Measurements from ENCODE around the gene BTN3A1.
A peak's percentile ranks its signal among the peaks of the same experiment; 100 is the strongest.

The BTN3A1 gene

DNA sequence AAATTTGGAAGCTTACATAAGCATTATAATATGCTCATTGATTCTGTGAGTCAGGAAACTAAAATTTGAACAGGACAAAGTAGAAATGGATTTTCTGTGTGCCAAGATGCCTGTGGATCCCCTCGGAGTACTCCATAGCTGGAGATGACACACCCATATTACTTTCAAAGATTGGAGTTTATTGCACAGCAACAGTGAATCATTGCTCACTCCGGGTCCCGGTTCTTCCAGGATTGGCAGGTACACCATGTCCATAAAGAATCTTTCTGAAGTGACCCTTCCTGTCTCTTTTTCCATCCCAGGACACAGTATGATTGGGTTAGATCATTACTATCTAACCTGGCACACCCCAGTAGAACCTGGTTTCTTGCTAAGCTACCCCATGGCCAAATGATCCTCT is 21.8 kb upstream of the BTN3A1 start:
- DNase-seq = no peak

DNA sequence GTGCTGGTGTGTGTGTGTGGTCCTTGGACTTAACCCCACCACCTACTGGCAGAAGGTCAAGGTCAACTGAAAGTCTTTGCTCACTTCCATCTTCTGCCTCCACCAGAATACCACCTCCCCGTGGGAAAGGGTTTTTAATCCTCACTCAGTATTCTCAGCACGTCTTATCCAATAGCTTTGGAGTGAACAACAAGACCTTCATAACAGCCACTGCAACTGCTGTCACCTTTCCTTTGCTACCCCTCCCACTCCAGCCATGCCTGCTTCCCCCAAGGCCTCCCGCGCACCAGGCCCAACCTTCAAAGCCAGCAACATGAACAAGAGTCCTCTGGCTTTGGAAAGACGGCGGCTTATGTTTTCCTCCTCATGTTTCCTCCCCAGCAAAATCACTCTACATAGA is 20.0 kb upstream of the BTN3A1 start:
- no peak for DNase-seq

DNA sequence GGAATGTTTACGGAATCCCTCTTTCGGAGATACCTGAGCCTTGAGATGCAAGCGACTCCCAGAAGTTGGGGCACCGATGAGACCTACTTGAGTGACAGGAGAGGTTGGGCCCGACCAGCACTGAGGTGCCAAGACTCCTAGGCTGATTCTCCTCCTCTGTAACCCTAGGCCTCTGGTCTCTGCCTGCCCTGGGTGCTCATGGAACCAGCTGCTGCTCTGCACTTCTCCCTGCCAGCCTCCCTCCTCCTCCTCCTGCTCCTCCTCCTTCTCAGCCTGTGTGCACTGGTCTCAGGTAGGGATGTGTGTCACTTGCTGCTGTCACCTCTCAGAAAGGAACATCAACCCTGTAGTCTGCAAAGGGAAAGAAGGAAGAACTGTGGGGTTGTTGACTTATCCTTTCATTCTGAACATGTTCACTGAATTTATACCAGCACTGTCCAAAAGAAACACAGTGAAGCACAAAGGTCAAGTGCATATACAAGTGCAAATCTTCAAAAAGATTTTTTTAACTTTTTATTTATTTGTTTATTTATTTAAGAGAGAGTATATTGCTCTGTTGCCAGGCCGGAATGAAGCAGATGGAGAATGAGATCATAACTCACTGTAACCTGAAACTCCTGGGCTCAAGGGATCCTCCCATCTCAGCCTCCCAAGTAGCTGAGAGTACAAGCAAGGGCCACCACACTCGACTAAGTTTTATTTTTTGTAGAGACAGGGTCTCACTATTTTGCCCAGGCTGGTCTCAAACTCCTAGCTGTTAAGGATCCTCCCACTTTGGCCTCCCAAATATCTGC is 18.3 kb upstream of the BTN3A1 start:
- peak; percentile 36 for DNase-seq

DNA sequence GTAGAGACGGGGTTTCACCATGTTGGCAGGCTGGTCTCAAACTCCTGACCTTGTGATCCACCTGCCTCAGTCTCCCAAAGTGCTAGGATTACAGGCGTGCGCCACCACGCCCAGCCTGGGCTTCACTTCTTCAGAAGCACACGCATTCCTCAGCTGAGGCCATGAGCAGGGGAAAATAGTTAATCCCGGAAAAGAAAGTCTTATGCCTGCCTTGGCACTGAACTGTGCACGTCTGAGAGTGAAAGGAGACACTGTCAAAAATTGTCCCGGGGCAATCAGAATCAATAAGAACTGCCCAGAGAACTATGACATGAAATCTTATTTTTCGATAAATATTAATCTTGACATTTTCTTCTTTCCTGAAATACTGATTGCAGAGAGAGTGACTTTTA is 16.3 kb upstream of the BTN3A1 start:
- no peak for DNase-seq

DNA sequence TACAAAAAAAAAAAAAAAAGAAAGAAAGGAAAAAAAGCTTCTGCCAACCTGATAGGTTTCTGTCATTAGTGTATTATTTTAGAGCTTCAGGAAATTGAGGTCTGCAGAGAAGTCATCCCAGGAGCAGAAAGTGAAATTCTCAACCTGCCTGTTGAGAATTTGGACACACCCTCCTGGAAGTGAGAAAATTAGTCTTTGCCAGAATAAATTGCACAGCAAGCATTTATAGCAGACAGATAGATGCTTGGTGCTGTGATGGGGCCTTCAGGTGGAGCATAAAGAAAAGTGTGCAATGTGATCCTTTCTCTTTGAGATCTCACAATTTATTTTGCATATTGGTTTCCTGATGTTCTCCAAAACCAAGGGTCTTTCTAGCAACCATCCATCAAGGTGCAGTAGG is 14.5 kb upstream of the BTN3A1 start:
- no peak for DNase-seq

DNA sequence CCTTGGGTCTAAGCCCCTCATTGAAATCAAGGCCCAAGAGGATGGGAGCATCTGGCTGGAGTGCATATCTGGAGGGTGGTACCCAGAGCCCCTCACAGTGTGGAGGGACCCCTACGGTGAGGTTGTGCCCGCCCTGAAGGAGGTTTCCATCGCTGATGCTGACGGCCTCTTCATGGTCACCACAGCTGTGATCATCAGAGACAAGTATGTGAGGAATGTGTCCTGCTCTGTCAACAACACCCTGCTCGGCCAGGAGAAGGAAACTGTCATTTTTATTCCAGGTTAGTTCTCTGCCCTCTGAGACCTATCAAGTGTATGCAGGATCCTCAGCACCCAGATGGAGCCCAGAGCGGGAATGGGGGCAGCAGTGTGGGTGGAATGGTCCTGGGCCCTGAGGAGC is 14.1 kb upstream of the BTN3A1 start:
- no peak for DNase-seq

DNA sequence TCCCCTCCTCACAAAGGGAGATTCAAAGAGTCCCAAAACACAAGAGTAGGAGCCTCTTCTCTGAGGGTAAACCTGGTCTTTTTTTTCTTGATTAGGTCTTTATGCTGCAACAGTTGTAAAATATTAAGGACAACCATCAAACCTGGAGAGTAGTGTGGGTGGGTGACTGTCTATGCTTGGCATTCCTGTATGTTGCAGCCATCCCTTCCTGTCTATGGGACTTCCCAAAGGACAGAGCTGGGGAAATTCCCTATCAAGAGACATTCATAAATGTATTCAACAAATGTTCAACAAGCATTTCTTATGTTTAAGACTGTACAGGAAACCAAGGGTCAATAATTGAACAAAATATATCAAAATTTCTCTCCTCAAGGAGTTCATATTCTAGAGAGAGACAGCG is 13.6 kb upstream of the BTN3A1 start:
- no peak for DNase-seq

DNA sequence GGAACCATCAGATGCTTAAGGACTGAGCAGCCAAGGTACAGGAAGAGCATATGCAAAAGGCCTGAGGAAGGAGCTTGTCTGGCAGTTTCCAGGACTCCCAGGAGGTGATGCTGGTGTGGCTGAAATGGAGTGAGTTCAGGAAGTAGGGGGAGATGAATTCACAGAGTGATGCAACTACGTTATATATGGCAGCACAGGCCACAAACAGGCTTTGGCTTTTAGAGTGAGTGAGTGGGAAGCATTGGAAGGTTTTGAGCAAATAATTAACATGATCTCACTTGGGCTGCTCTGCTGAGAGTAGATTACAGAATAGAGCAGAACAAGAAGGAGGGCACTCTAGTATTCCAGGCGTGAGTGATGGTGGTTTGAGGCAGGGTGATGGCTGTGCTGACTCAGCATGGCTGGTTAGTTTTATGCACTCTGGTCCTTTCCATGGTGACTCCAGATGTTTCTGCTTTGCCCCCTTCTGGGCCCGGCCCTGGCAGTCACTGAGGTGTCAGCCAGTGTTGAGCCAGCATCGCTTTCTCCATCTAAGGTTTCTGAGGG is 12.7 kb upstream of the BTN3A1 start:
- DNase-seq = no peak

DNA sequence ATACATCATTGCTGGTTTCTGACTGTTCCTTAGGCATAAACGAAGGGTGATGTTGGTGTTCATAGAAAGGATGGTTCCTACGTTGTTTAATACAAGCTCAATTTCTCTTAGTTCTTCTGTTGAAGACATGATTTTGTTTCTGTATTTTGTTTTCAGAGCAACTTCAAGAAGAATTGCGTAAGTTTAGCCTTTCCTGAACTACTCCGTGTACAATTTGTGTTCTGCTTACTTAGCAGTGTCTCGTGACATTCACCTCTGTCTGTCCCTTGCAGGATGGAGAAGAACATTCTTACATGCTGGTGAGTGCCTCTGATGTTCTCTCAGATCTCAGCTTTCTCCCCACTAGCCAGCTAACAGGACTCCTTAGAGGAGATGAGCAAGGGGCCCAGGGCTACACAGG is 11.5 kb upstream of the BTN3A1 start:
- DNase-seq = no peak

DNA sequence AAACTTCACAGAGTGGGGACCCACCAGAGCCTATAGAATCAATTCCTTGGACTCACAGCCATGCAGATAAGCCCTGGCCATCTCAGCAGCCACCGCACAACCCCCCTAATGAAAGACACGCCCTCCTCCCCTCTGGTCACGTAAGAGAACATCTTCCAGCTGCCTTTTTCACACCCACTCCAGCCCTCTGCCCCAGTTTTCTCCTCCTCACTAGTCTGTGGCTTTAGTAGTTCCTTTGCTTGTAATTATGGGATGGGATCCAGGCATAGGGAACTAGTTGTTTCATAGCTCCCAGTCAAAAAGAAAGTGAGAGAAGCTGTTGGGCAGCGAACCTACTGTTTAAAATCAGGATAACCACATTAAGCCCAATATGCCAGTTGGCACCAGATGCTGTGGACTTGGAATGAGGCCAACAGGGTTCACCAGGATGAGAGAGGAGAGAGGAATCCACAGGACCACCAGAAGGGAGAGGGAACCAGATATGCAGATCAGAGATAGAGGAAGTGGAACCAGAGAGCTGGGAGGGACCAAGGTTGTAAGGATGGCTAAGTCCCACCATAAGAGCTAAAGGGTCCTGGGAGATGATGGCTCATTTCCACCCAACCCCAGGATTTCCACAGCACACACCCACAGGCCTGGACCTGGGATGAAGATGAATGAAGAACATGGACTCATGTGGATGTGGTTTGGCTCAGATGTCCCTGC is 9.0 kb upstream of the BTN3A1 start:
- no peak for DNase-seq

DNA sequence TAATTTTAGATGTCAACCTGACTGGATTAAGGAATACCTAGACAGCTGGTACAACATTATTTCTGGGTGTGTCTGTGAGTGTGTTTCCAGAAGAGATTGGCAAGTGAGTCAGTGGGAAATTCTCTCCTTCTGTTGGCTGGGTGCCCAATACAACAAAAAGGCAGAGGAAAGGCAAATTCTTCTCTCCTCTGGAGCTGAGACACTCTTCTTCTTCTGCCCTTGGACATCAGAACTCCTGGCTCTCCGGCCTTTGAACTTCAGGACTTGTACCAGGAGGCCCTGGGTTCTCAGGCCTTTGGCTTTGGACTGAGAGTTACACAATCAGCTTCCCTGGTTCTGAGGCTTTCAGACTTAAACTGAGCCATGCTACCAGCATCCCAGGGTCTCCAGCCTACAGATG is 7.8 kb upstream of the BTN3A1 start:
- peak; percentile 82 for DNase-seq

DNA sequence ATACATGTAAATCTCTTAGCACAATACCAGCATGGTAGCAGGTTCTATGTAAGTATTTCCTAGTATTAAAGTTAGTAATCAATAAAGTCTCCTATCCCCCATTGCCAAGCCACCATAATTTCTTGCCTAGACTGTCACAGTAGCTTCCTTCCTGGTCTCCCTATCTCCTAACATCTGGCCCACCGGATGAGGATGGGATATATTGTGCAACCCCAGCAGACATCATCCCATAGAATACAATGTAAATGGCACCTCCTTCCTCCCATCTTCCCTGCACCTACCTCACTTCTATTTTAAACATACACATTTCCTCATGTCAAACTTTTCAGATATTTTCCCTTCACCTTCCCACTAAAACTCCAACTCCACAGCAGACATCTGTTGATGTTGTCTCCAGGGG is 3.5 kb upstream of the BTN3A1 start:
- DNase-seq = no peak

DNA sequence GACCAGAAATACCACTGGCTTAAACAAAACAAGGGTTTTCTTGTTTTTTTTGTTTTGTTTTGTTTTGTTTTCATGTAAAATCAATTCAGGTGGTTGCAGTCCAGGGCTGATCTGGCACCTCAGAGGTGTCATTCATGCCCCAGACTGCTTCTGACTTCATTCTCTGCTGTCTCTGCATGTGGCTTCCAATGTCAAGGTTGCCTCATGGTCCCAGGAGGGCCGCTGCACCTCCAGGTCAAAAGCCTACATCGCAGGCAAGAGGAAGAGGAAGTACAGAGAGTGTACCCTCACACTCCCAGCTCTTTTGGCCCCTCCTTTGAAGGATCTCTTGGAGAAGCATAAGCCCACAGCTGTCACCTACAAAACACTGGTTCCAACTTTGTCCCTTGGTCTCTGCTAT is 1.4 kb upstream of the BTN3A1 start:
- no peak for DNase-seq

DNA sequence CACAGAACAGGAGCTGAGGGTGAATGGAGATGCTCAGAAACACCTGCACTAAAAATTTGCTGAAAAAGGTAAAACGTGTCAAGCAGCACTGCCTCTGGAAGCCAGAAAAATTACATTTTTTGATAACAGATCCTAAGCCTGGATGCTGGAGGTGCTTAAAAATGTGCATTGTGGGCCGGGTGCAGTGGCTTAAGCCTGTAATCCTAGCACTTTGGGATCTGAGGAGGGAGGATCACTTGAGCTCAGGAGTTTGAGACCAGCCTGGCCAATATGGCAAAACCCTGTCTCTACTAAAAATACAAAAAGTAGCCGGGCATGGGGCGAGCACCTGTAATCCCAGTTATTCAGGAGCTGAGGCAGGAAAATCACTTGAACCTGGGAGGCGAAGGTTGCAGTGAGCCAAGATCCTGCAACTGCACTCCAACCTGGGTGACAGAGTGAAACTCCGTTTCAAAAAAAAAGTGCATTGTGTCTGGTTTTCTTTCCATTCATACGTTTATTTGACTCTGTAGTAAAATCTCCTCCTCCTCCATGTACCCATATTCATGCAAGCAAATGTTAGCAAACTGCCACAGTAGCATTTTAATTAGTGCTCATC is 587 bp upstream of the BTN3A1 start:
- no peak for DNase-seq

DNA sequence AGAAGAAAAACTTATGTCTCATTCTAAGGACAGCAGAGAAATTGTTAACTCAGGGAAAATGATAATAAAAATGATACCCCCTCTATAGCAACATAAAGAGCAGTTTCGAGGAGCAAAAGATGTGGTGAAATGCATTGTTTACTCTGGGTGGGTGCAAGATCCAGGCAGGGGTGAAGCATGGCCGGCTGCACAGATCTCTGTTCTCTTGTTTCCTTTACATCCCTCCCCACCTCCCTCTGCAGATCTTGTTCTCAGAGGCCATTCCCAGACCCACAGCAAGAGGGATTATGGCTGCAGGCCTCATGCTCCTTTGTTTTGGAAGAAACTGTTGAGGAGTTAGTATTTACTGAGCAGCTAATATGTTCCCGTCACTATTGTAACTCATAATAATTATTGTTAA is 1.8 kb downstream of the BTN3A1 start:
- DNase-seq = no peak

DNA sequence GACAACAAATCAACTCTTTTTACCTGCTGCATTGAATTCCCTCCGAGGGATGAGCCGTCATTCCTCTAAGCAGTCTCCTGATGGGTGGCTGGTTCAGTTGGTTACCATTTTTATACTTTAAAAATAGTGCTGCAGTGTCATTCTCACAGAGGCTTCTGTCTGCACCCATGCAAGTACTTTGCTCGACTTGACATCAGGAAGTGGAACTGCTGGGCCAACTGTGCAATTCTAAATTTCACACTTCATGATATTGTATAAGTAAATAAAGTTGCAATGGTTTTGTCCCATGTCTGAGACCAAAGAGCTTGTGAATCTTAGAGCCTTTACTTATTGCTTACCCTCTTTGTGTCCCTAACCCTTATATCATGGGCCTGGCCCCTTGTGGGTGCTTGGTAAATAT is 2.5 kb downstream of the BTN3A1 start:
- DNase-seq = no peak

DNA sequence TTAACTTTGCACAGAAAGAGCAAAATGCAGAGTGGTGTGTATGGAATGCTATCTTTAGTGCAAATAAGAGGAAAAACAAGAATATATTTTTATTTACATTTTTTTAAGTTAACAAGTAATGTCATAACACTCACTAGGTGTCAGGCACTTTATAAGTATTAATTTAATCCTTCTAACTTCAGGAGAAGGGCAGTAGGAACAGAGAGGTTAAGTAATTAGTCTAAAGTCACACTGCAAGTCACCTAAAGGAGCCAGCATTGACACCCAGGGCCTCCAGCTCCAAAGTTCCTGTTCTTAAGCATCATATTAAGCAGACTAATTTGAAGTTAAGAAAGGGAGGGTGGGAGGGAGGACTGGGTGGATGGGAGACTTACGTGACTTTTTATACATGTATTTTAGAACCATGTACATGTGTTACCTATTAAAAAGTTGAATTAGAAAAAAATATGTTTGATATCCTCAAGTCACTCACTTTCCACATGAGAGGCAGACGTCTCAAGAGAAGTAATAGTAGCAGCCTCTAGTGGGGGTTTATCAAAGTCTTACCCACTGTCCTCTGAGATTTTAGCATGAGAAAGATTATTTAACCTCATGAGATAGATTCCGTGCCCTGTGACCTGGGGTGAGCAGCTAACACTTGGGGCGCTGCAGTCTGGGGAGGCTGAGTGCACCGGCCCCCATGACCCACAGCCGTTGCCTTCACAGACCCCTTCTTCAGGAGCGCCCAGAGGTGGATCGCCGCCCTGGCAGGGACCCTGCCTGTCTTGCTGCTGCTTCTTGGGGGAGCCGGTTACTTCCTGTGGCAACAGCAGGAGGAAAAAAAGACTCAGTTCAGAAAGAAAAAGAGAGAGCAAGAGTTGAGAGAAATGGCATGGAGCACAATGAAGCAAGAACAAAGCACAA is 7.0 kb downstream of the BTN3A1 start:
- no peak for DNase-seq

DNA sequence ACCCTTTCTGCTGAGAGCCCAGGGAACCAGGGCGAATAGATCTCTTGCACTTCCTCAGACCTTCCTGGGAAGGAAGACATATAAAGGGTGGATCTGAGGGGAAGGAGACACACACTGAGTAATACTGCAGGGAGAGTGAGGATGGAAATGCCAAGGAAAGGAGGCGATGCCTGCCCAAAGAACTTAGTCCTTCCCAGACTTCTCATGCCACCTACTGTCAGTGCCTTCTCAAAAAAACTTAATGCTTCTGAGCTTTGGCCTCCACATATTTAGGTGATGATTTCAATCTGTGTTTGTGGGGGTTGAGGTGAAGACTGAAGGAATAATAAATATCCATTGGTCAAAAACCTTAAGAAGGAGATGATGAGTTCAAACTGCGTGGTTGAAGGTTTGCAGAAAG is 9.7 kb downstream of the BTN3A1 start:
- peak; percentile 45 for DNase-seq

DNA sequence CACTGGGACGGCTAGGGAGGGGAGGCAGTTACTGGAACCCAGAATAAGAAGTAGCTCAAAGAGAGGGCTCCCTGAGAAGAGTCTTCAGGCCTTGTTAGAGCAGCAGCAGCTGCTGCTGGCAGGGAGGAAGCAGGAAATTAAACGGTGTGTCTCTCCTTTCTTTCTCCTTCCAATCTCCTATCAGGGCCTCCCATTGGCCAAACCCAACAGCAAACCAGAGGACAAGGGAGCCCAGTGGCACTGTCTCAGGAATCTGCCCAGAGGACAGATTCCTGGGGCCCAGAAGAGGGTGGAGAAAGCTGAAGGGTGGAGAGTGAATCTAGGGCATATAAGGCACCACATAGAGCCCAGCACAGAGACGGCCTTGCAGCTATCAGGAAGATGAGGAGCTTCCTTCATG is 10.2 kb downstream of the BTN3A1 start:
- DNase-seq = no peak

DNA sequence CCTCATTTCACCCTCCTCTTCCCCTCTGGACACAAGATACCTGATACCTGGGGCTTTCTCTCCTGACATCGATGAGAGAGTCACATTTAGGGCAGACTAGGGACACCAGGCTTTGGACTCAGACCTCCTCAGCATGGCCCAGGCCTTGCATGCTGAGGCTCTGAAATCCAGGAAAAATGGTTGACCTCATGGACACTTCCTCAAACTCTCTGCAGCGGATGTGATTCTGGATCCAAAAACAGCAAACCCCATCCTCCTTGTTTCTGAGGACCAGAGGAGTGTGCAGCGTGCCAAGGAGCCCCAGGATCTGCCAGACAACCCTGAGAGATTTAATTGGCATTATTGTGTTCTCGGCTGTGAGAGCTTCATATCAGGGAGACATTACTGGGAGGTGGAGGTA is 10.9 kb downstream of the BTN3A1 start:
- no peak for DNase-seq

DNA sequence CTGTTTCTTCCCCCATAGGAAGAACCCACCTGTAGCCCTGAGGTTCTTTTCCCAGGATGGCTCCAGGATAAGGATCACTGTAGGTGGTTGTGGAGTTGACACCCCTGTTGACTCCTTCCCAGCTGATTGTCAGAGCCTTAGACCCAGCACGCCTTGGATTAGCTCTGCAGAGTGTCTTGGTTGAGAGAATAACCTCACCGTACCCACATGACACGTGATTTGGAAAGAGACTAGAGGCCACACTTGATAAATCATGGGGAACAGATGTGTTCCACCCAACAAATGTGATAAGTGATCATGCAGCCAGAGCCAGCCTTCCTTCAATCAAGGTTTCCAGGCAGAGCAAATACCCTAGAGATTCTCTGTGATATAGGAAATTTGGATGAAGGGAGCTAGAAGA is 12.2 kb downstream of the BTN3A1 start:
- no peak for DNase-seq

DNA sequence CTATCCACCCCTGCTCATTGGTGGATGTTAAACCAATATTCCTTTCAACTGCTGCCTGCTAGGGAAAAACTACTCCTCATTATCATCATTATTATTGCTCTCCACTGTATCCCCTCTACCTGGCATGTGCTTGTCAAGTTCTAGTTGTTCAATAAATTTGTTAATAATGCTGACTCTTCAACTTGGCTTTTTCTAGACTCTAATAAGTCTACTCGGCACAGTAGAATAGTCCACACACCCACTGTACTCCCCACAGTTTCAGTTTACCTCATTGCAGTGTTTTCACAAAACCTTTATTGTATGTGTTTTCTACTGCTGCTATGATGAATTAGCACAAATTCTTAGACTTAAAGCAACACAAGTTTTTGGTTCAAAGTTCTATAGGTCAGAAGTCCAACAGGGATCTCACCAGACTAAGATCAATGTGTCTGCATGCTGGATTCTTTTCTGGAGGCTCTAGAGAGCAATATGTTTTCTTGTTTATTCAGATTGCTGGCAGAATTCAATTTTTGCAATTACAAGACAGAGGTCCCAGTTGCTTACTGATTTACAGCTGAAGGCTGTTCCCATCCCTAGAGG is 13.1 kb downstream of the BTN3A1 start:
- no peak for DNase-seq

DNA sequence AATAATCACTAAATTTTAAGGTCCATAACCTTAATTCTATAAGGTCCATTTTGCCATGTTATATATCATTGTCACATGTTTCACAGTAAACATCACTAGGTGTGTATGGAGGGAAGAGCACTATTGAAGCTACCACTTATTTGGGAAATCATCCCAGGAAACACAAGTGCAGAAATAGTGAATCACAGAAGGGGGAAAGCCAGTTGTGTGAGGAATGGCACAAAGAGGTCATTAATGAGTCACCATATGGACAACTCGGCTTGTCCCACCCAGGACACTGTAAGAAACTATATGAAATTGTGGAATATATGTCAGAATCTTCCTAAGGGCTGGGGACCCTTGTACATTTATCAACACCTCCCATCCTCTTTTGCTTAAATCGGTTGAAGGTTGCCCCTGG is 13.7 kb downstream of the BTN3A1 start:
- DNase-seq = no peak

Measured in NCI-H226 (cell line).